ENCODE results near the gene PCGF3.

PCGF3 gene

DNA sequence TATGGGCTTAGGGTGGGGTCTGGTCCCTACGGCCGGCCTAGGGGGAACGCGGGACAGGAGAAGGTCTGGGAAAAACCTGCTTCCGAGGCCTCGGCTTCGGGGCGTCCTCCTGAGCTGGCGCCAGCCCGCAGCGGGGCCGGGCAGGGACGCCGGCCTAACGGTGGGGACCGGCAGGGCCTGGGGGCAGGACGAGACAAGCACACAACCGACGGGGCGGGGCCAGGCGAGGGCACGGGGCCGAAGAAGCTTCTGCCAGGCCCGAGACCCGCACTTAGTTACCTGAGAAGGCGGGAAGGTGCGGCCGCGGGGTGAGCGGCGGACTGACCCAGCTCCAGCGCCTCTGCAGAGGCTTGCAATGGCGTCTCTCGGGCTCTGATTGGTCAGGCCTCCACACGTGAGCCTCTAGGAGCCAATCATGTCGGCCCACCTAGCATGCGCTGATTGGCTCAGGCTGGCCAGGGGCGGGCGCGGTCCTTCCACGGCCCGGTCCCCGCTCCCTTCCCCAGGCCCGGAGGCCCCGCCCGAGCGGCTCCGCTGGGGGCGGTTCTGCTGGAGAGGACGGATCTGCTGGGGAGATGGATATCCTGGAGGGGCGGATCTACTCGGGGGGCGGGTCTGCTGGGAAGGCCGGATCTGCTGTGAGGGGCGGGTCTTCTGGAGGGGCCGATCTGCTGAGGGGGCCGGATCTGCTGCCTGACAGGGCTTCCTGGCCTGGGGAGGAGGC is 76.0 kb downstream of the PCGF3 start:
- H2AFZ ChIP-seq (ENCODE audit: low read depth, low read length) = peak overlapping the region; percentile 70
- peak overlapping the region; percentile 98 for H3K4me3 ChIP-seq (ENCODE audit: low read length)
- peaks cover 13% of the 10 kb centered on the region for H3K27me3 ChIP-seq (ENCODE audit: insufficient read depth, low read length)
- peaks cover 16% of the 10 kb centered on the region for H3K4me1 ChIP-seq (ENCODE audit: insufficient read depth, low read length)
- peaks cover 30% of the 10 kb centered on the region for H3K36me3 ChIP-seq (ENCODE audit: insufficient read depth, low read length)
- H3K9me3 ChIP-seq (ENCODE audit: low read length) = peaks cover under 1% of the 10 kb centered on the region

DNA sequence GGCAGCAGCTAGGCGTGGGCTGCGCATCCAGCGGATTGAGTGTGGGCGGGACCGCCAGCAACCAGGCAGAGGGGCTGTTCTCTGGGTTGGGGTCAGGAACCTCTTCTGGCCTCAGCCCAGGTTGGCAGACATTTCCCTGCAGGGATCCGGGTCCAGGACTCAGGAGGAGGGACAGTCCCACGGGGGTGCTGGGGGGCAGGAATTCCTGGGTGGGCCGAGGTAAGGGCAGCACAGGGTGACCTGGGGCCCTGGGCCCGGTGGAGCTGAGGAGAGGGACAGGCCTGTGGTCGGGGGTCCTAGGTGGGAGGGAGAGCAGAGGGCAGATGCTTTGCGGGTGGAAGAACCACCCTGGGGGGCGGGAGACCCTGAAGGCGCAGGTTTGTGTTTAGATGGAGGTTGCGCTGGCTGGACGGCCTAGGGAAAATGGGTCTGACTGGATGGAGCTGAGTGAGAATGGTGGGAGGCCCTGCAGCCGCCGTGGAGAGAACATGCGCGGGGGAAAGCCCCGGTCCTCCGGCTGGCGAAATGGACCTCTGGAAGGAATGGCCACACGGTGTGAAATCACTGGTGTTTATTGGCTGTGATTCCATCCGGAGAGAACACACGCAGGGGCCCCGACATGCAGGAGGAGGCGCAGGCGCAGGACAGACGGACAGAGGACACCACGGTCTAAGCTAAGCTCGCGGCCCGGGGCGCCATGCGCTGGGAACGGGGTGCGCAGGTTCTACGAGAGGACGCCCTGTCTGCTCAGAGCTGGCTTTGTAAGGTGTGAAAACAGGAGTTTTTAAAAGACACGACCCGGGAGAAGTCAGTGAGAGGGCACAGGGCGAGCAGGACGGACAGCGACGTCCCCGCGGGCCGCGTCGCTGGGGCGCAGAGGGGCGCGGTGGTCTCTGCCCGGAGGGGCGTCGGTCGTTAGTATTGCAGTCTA is 79.0 kb downstream of the PCGF3 start:
- Histone ChIP-seq H3K27me3 (ENCODE audit: insufficient read depth, low read length) (peaks cover 22% of the 10 kb centered on the region), H3K4me3 (ENCODE audit: low read length) (no peak overlapping the region), H3K36me3 (ENCODE audit: insufficient read depth, low read length) (peaks cover 1% of the 10 kb centered on the region), H2AFZ (ENCODE audit: low read depth, low read length) (no peak overlapping the region), H3K9me3 (ENCODE audit: low read length) (no peaks in the 10 kb centered on the region), H3K4me1 (ENCODE audit: insufficient read depth, low read length) (peaks cover 16% of the 10 kb centered on the region)

DNA sequence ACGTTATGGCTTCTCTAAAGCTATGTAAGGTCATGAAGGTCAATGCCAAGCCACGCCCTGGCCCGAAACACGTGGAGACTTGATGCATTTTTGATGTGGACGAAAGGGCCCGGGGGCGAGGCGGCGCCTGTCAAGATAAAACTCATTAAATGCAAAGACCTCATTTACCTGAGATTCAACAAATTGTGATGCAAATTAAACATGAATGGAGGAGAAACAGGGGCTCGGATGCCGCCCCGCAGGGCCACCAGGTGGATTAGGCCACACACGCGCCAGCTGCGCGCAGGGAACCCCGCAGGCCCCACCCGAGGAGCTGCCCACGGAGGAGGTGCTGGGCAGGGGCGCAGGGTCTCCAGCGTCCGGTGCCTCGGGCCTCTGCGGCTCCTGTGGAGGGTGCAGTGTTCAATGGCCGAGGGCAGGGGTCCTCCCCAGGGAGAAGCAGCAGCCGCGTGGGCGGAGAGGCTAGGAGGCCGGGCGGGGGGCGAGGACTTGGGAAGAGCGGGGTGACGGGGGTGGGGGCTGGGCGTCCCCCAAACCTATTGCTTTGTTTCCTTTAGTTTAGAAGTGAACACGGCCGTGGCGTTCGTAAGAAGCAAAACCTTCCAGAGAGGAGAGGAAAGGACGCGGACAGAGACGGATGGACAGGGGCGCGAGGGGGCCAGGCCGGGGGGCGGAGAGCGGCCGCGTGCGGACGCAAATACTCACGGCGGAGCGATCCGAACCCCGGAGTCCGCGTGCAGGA is 79.9 kb downstream of the PCGF3 start:
- Histone ChIP-seq H2AFZ (ENCODE audit: low read depth, low read length) (no peak overlapping the region), H3K36me3 (ENCODE audit: insufficient read depth, low read length) (no peaks in the 10 kb centered on the region), H3K9me3 (ENCODE audit: low read length) (no peaks in the 10 kb centered on the region), H3K4me1 (ENCODE audit: insufficient read depth, low read length) (peaks cover 10% of the 10 kb centered on the region), H3K27me3 (ENCODE audit: insufficient read depth, low read length) (peaks cover 22% of the 10 kb centered on the region), H3K4me3 (ENCODE audit: low read length) (no peak overlapping the region)

DNA sequence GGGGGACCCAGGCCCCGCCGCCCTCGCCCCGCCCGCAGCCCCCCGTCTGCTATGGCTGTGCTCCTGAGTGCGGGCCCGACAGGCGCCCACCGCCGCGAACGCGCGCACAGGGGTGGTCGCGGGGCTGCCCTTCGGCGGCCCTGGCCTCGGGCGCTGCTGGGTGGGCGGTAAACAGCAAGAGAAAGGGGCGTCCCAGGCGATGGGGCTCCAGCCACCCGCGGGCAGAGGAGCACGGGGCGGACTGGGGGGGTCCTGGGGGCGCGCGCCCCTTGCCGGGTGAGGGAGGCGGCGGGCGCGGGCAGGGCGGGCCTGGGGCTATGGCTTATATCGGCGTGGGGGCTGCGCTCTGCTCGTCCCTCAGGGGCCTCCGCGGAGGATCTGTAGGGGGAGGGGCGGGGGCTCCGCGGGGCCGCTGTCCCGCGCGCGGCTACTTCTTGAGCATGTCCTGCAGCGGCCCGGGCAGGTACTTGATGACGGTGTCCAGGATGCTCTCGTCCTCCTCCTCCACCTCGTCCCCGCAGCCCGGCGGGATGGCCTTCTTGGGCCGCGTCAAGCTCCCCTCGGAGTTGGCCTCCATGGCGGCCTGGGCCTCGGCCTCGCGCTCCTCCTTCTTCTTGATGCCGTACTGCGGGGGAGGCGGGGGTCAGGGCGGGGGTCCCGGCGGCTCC is 80.6 kb downstream of the PCGF3 start:
- Histone ChIP-seq H3K4me1 (ENCODE audit: insufficient read depth, low read length) (peaks cover 6% of the 10 kb centered on the region), H3K9me3 (ENCODE audit: low read length) (no peaks in the 10 kb centered on the region), H3K36me3 (ENCODE audit: insufficient read depth, low read length) (no peaks in the 10 kb centered on the region), H2AFZ (ENCODE audit: low read depth, low read length) (no peak overlapping the region), H3K4me3 (ENCODE audit: low read length) (no peak overlapping the region), H3K27me3 (ENCODE audit: insufficient read depth, low read length) (peaks cover 22% of the 10 kb centered on the region)

DNA sequence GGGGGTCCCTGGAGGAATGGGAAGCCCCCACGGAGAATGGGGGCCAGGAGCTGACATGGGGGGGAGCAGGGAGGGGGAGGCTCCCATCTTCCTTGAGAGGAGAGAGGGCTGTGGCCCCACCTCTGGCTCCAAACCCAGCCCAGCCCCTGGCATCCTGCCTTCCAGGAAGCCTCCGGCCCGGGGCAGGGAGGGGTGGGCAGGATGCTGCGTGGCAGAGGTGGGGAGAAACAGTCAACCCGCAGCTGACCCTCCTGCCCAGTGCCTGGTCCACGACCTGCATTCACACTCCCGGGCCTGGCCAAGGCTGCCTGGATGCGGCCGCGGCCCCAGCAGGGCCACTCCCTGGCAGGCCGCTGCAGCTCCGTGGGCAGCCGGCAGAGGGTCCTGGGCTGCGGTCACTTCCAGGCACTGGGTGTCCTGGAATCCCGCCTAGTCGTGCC is 81.2 kb downstream of the PCGF3 start:
- Histone ChIP-seq H3K4me3 (ENCODE audit: low read length) (no peak overlapping the region), H2AFZ (ENCODE audit: low read depth, low read length) (no peak overlapping the region), H3K9me3 (ENCODE audit: low read length) (no peaks in the 10 kb centered on the region), H3K36me3 (ENCODE audit: insufficient read depth, low read length) (no peaks in the 10 kb centered on the region), H3K4me1 (ENCODE audit: insufficient read depth, low read length) (peaks cover 6% of the 10 kb centered on the region), H3K27me3 (ENCODE audit: insufficient read depth, low read length) (peaks cover 22% of the 10 kb centered on the region)

DNA sequence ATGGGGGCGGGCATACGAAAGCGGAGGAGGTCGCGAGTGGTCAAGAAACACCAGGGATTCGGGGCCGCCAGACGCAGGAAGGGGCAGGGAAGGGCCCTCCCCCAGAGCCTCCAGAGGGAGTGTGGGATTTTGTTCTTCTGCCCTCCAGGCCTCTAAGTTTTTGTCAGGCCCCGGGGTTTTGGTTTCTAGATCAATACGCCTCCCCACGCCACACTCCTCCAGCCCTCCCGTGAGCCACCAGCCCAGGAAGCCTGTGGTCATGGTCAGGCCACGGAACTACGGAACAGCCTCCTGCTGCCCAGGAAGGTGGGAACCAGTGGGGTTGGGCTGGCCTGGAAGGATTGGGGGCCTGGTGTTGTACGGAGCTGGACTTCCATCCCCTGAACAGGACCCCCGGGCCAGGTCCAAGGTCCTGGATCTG is 81.9 kb downstream of the PCGF3 start:
- Histone ChIP-seq H3K4me3 (ENCODE audit: low read length) (no peak overlapping the region), H3K36me3 (ENCODE audit: insufficient read depth, low read length) (no peaks in the 10 kb centered on the region), H2AFZ (ENCODE audit: low read depth, low read length) (no peak overlapping the region), H3K27me3 (ENCODE audit: insufficient read depth, low read length) (peaks cover 22% of the 10 kb centered on the region), H3K9me3 (ENCODE audit: low read length) (no peaks in the 10 kb centered on the region), H3K4me1 (ENCODE audit: insufficient read depth, low read length) (peaks cover 1% of the 10 kb centered on the region)

DNA sequence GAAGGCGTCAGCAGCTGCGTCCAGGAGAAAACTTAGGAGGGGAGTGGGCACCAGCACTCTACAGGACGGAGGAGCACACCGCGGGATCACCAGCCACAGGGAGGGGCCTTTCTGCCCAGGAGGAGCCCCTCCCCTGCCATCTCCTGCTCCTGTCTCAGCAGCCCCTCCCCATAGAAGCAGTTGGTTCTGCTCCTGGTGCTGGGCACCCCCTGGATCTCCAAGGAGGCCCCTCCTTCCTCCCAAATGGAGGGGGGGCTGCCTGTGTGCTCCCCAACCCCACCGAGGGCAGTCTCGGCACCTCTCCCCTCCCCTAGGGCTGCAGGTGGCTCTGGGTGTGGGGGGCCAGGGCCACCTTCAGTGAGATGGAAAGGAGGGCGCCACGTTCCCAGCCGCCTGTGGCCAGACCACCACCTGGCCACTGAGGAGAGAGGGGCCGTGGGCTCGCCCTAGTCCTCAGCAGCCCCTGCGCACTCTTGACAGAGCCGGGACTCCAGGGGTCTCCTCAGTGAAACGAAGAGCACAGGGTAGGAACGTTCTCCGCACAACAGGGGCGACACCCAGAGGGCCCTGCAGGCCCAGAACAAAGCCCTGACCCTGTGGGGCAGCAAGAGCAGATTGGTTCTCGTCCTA is 82.5 kb downstream of the PCGF3 start:
- no peaks in the 10 kb centered on the region for H3K9me3 ChIP-seq (ENCODE audit: low read length)
- no peaks in the 10 kb centered on the region for H3K36me3 ChIP-seq (ENCODE audit: insufficient read depth, low read length)
- no peak overlapping the region for H2AFZ ChIP-seq (ENCODE audit: low read depth, low read length)
- no peak overlapping the region for H3K4me3 ChIP-seq (ENCODE audit: low read length)
- peaks cover 6% of the 10 kb centered on the region for H3K4me1 ChIP-seq (ENCODE audit: insufficient read depth, low read length)
- H3K27me3 ChIP-seq (ENCODE audit: insufficient read depth, low read length) = peaks cover 25% of the 10 kb centered on the region

DNA sequence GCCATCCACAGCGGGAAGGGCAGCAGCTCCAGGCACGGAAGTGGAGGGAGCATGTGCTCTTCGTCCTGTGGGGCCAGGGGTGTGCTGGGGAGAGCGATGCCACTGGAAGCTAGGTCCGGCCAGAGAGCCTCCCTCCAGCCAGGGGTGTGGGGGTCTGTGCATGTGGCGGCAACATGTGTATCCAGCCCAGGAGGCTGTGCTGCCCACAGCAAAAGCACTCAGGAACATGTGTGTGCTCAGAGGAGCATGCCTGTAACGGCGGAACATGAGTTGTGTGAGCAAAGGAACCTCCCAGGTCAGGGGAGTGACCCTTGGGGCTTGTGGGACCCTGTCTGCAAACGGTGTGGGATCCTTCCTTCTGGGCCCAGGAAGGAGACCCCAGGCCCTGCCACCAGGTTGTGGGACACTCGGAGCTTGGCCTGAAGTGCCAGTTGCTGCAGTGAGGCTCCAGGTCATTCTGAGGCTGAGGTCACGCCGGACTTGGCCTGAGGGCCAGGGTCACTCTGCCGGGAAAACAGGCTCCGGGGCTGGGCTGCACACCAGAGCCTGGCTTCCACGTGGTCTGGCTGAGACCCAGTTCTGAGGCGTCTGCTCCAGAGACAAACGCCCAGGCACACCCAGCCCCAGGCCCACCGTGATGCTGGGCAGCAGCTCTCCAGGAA is 83.1 kb downstream of the PCGF3 start:
- peaks cover 13% of the 10 kb centered on the region for H3K4me1 ChIP-seq (ENCODE audit: insufficient read depth, low read length)
- peaks cover 29% of the 10 kb centered on the region for H3K27me3 ChIP-seq (ENCODE audit: insufficient read depth, low read length)
- no peak overlapping the region for H2AFZ ChIP-seq (ENCODE audit: low read depth, low read length)
- no peaks in the 10 kb centered on the region for H3K9me3 ChIP-seq (ENCODE audit: low read length)
- no peaks in the 10 kb centered on the region for H3K36me3 ChIP-seq (ENCODE audit: insufficient read depth, low read length)
- H3K4me3 ChIP-seq (ENCODE audit: low read length) = no peak overlapping the region

DNA sequence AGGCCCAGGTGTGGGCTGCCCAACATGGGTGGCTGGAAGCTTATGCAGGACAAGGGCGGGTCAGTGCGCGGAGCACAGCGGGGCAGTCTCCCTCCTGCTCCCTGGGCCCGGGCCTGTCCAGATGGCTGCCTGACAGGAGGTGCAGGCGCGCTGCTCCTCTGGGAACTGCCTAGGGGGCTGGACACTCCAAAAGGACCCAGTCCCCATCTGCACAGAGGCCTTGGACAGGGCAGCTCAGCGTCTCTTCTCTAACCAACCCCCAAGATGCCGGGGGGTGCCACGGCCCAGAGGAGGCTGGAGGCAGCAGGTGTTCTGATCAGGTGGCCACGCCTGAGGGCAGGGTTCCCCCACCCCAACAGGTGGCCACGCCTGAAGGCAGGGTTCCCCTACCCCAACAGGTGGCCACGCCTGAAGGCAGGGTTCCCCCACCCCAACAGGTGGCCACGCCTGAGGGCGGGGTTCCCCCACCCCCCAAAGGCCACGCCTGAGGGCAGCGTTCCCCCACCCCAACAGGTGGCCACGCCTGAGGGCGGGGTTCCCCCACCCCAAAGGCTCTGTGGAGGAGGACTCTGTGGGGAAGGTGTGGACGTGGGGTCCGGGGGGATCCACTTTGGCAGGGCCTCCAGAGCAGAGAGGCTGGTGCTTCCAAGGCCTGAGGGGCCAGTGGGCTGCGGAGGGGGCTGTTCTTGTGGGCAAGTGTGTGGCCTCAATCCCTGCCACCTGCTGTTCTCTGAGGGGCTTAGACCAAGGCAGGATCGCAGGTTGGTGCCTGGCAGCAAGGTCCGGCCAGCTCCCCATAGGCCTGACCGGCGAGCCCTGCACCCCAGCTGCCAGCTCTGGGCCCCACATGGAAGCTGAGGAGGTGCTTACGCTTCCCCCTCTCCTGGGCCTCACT is 84.2 kb downstream of the PCGF3 start:
- H3K27me3 ChIP-seq (ENCODE audit: insufficient read depth, low read length) = peaks cover 35% of the 10 kb centered on the region
- H3K9me3 ChIP-seq (ENCODE audit: low read length) = no peaks in the 10 kb centered on the region
- H3K4me3 ChIP-seq (ENCODE audit: low read length) = no peak overlapping the region
- H3K4me1 ChIP-seq (ENCODE audit: insufficient read depth, low read length) = peaks cover 22% of the 10 kb centered on the region
- no peak overlapping the region for H2AFZ ChIP-seq (ENCODE audit: low read depth, low read length)
- no peaks in the 10 kb centered on the region for H3K36me3 ChIP-seq (ENCODE audit: insufficient read depth, low read length)

DNA sequence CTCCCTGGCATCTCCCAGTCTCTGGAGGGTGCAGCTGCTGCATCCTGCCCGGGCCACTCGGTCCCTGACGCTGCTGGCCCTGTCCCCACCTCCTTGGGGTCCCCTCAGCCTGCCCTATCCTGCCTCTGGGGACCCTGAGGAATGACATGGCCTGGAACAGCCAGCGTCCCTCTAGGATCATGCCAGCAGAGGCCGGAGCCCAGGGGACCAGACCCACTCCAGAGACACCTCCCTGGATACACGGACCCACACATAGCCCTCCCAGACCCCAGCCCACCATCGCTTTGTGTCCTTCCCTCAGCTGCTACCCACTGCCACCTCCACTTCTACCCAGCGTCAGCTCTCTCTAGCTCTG is 84.8 kb downstream of the PCGF3 start:
- no peak overlapping the region for H3K4me3 ChIP-seq (ENCODE audit: low read length)
- H2AFZ ChIP-seq (ENCODE audit: low read depth, low read length) = no peak overlapping the region
- peaks cover 22% of the 10 kb centered on the region for H3K4me1 ChIP-seq (ENCODE audit: insufficient read depth, low read length)
- peaks cover 36% of the 10 kb centered on the region for H3K27me3 ChIP-seq (ENCODE audit: insufficient read depth, low read length)
- H3K36me3 ChIP-seq (ENCODE audit: insufficient read depth, low read length) = no peaks in the 10 kb centered on the region
- H3K9me3 ChIP-seq (ENCODE audit: low read length) = no peaks in the 10 kb centered on the region

DNA sequence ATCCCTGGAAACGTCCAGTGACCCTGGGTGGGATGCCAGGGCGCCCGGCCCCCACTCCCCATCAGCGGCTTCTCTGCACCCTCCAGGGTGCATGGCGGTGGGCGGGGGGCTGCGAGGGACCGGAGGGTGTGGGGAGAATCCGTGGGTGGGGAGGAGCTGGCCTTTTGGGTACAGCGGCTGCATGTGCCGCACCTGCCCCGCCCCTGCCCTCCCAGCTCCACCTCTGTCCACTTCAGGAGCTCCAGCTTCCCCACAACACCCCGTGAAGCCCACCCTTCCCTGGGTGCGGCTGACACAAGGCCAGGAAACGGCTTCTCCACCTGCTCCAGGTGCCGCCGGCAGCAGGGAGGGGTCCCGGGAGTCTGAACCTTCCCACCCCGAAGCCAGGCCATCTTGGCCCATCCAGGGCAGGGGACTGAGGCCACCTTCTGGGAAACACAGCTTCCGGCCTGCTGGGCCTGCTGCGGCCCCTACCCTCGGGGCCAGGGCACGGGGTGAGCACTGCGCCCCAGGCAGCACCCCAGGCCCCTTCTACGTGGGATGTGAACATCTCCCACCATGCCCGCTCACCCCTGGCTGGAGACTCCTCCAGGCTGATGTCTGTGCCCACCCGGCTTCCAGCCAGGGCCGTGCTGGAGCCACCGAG is 85.7 kb downstream of the PCGF3 start:
- peaks cover 22% of the 10 kb centered on the region for H3K4me1 ChIP-seq (ENCODE audit: insufficient read depth, low read length)
- no peaks in the 10 kb centered on the region for H3K36me3 ChIP-seq (ENCODE audit: insufficient read depth, low read length)
- H3K9me3 ChIP-seq (ENCODE audit: low read length) = no peaks in the 10 kb centered on the region
- peaks cover 41% of the 10 kb centered on the region for H3K27me3 ChIP-seq (ENCODE audit: insufficient read depth, low read length)
- H3K4me3 ChIP-seq (ENCODE audit: low read length) = no peak overlapping the region
- H2AFZ ChIP-seq (ENCODE audit: low read depth, low read length) = no peak overlapping the region

All from neuron (in vitro differentiated cells).